GM12878 (cell line): Measurements from ENCODE around the gene SARS2. TPM values are rescaled to one million over a fixed set of nuclear protein-coding genes. Genes with fewer than 3 reads are reported as not detected.
A peak's percentile ranks its signal among the peaks of the same experiment; 100 is the strongest.

Experiments
- ASH2L ChIP-seq: fragments of 300-600, 200-600 bp; sonication (generic); IDR thresholded peaks from 2 replicates; pipeline ENCODE4 v1.6.1; 2017; ENCODE audit warnings: low read depth, mild to moderate bottlenecking, borderline replicate concordance
- BHLHE40 ChIP-seq, 2 experiments: fragments of 450-650 bp in 1 of 2; IDR thresholded peaks; 2 replicates each; pipeline ENCODE4 v1.6.1; 2011 to 2017; ENCODE audit warnings: low read depth in 2 of 2, borderline replicate concordance in 1 of 2, improper control_type of control experiment in 1 of 2, low read length in 1 of 2, mild to moderate bottlenecking in 1 of 2
- BMI1 ChIP-seq: fragments of 450-650 bp; IDR thresholded peaks from 2 replicates; pipeline ENCODE4 v1.6.1; 2016; ENCODE audit warnings: mild to moderate bottlenecking, moderate library complexity, borderline replicate concordance
- CBX5 ChIP-seq: sonication (generic); IDR thresholded peaks from 2 replicates; pipeline ENCODE4 v1.6.1; 2016; ENCODE audit warnings: low read depth, moderate library complexity, mild to moderate bottlenecking, inconsistent platforms
- ESRRA ChIP-seq: IDR thresholded peaks from 2 replicates; pipeline ENCODE4 v1.6.1; 2012; ENCODE audit warnings: mild to moderate bottlenecking, low read length, improper control_type of control experiment
- IKZF2 ChIP-seq, 2 experiments: fragments of 450-650 bp; IDR thresholded peaks; 2 replicates each; pipeline ENCODE4 v1.6.1; 2017; ENCODE audit warnings: mild to moderate bottlenecking in 2 of 2, moderate library complexity in 2 of 2
- JUNB ChIP-seq: IDR thresholded peaks from 2 replicates; pipeline ENCODE4 v1.6.1; 2016; ENCODE audit warnings: antibody characterized with exemption, mild to moderate bottlenecking
- KAT2A ChIP-seq: conservative IDR thresholded peaks from 2 replicates; pipeline ENCODE4 v1.6.1; 2011; ENCODE audit warnings: low read depth, low read length; ENCODE audit not compliant: control insufficient read depth
- NFXL1 ChIP-seq: fragments of 450-650 bp; IDR thresholded peaks from 2 replicates; pipeline ENCODE4 v1.6.1; 2017; ENCODE audit warnings: antibody characterized with exemption, mild to moderate bottlenecking, borderline replicate concordance
- POLR2AphosphoS2 ChIP-seq: IDR thresholded peaks from 2 replicates; pipeline ENCODE4 v1.6.1; 2011; ENCODE audit warnings: low read depth, mild to moderate bottlenecking, low read length, improper control_type of control experiment, moderate library complexity
- POLR2AphosphoS5 ChIP-seq: IDR thresholded peaks from 2 replicates; pipeline ENCODE4 v1.6.1; 2011; ENCODE audit warnings: mild to moderate bottlenecking, low read length, inconsistent platforms
- RAD21 ChIP-seq: IDR thresholded peaks from 2 replicates; pipeline ENCODE4 v1.6.1; 2011; ENCODE audit warnings: mild to moderate bottlenecking, low read depth, low read length, moderate library complexity; ENCODE audit not compliant: insufficient read depth
- RBBP5 ChIP-seq: fragments of 200-600 bp; sonication (generic); conservative IDR thresholded peaks from 2 replicates; pipeline ENCODE4 v1.6.1; 2016
- SMAD1 ChIP-seq: fragments of 450-650 bp; IDR thresholded peaks from 2 replicates; pipeline ENCODE4 v1.6.1; 2018; ENCODE audit warnings: mild to moderate bottlenecking, low read depth; ENCODE audit not compliant: partially characterized antibody
- SMAD5 ChIP-seq: IDR thresholded peaks from 2 replicates; pipeline ENCODE4 v1.6.1; 2016; ENCODE audit warnings: antibody characterized with exemption, low read depth
- SP1 ChIP-seq: IDR thresholded peaks from one replicate; pipeline ENCODE4 v1.6.1; 2011; ENCODE audit warnings: low read depth, low read length
- SPI1 ChIP-seq: IDR thresholded peaks from 2 replicates; pipeline ENCODE4 v1.6.1; 2011; ENCODE audit warnings: low read depth, mild to moderate bottlenecking, low read length, moderate library complexity, borderline replicate concordance; ENCODE audit not compliant: insufficient read depth
- SREBF2 ChIP-seq: IDR thresholded peaks from 2 replicates; pipeline ENCODE4 v1.6.1; 2012; ENCODE audit warnings: mild to moderate bottlenecking, low read length
- STAT3 ChIP-seq: IDR thresholded peaks from 2 replicates; pipeline ENCODE4 v1.6.1; 2011; ENCODE audit warnings: low read depth, low read length, improper control_type of control experiment
- SUPT20H ChIP-seq: IDR thresholded peaks from 2 replicates; pipeline ENCODE4 v1.6.1; 2011; ENCODE audit warnings: low read depth, mild to moderate bottlenecking, low read length, moderate library complexity, borderline replicate concordance; ENCODE audit not compliant: control insufficient read depth
- TAF1 ChIP-seq: IDR thresholded peaks from 2 replicates; pipeline ENCODE4 v1.6.1; 2011; ENCODE audit warnings: mild to moderate bottlenecking, low read depth, low read length, borderline replicate concordance
- TBL1XR1 ChIP-seq: IDR thresholded peaks from 2 replicates; pipeline ENCODE4 v1.6.1; 2012; ENCODE audit warnings: low read depth, low read length, improper control_type of control experiment
- TCF3 ChIP-seq: IDR thresholded peaks from 2 replicates; pipeline ENCODE4 v1.6.1; 2012; ENCODE audit warnings: low read depth, mild to moderate bottlenecking, low read length, borderline replicate concordance; ENCODE audit not compliant: insufficient read depth
- YY1 ChIP-seq: IDR thresholded peaks from 2 replicates; pipeline ENCODE4 v1.6.1; 2011; ENCODE audit warnings: low read depth, mild to moderate bottlenecking, low read length
- polyA plus RNA-seq, 11 experiments: library from polyadenylated mRNA; depleted of rRNA in 4 of 11; unstranded in 6 of 11; stranded (reverse) in 5 of 11; fragments of >200 nt; fragmentation: Nextera tagmentation in 4 of 11; fragmentation: Illumina TruSeq in 1 of 11; extraction: Ambion mirVana in 4 of 11; extraction: Trizol in 1 of 11; gene quantifications; 1 replicate in 1 of 11; 2 replicates in 10 of 11; pipeline versions ENCODE4 v1.2.1 to v1.2.3, GENCODE V29; 2011 to 2016; ENCODE audit warnings: inconsistent platforms in 2 of 11, missing spikeins in 2 of 11, low read depth in 1 of 11
- total RNA-seq, 4 experiments: library from RNA; depleted of rRNA in 3 of 4; stranded (reverse); fragments of >200 nt in 3 of 4; fragmentation: Illumina TruSeq in 1 of 4; extraction: Trizol in 1 of 4; gene quantifications; 2 replicates each; pipeline versions ENCODE4 v1.2.1 to v1.2.3, GENCODE V29; 2013 to 2021
- TF ChIP-seq, protein P1 (sequence below): fragments of 450-650 bp; IDR thresholded peaks from 2 replicates; pipeline ENCODE4 v1.6.1; 2016; ENCODE audit warnings: mild to moderate bottlenecking
- TF ChIP-seq, protein P2 (sequence below): IDR thresholded peaks from 2 replicates; pipeline ENCODE4 v1.6.1; 2011; ENCODE audit warnings: low read depth, mild to moderate bottlenecking, low read length, moderate library complexity, borderline replicate concordance; ENCODE audit errors: extremely low read depth
- TF ChIP-seq, protein P3 (sequence below): IDR thresholded peaks from 2 replicates; pipeline ENCODE4 v1.6.1; 2011; ENCODE audit warnings: borderline replicate concordance, low read depth, mild to moderate bottlenecking, moderate library complexity, mixed read lengths, low read length; ENCODE audit not compliant: insufficient read depth; ENCODE audit errors: extremely low read length
- TF ChIP-seq, protein P4 (sequence below), 3 experiments: IDR thresholded peaks in 2 of 3; conservative IDR thresholded peaks in 1 of 3; 2 replicates each; pipeline ENCODE4 v1.5.1; 2011; ENCODE audit warnings: low read depth in 3 of 3, low read length in 3 of 3, mild to moderate bottlenecking in 3 of 3, control low read depth in 2 of 3, moderate library complexity in 2 of 3, inconsistent platforms in 1 of 3, mixed read lengths in 1 of 3; ENCODE audit not compliant: control insufficient read depth in 2 of 3, insufficient read depth in 1 of 3; ENCODE audit errors: extremely low read depth in 1 of 3

Gene SARS2
- total and polyA plus RNA-seq, 10 of the 15 experiments (the other 5 are each of a cell fraction or from before 2014, with no cell fraction given): 2.6 to 50.3 (median 27.5) TPM

DNA sequence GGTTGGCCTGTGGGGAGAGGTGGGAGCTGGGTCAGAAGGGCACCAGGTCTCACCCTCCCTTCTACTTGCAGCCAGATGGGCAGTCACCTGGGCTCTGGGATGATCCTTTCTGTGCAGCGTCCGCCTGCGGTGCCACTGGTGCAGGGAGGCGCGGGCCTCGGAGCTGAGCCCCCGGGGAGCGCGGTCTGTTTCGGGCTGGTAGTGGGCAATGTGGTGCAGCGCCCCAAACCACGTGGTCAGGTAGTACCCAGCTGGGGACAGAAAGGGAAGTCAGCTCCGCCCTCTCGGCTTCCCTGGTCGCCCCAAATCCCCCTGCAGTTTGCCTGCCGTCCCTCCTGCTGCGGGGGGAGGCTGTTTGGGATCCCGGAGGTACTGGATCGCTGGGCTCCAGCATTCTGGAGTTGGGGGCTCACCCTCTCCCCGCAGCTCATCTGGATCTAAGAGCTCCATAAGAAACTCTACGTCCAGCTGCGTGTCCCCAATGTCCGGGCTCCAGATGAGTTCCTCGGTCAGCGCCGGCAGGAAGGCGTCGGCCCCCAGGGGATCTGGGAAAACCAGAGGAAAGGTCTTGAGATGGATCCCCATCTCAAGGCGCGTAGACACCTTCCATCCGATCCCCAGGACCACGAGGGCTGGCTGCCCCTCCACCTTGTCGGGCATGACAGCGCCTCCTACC lies 61.3 kb downstream of the SARS2 start (continued):
- TF ChIP-seq NFXL1: no peak
- no peak for TF ChIP-seq SUPT20H
- TF ChIP-seq, protein P1, sequence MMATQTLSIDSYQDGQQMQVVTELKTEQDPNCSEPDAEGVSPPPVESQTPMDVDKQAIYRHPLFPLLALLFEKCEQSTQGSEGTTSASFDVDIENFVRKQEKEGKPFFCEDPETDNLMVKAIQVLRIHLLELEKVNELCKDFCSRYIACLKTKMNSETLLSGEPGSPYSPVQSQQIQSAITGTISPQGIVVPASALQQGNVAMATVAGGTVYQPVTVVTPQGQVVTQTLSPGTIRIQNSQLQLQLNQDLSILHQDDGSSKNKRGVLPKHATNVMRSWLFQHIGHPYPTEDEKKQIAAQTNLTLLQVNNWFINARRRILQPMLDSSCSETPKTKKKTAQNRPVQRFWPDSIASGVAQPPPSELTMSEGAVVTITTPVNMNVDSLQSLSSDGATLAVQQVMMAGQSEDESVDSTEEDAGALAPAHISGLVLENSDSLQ: no peak
- no peak for TF ChIP-seq STAT3
- no peak for TF ChIP-seq SP1
- TF ChIP-seq RBBP5: no peak
- TF ChIP-seq, protein P2, sequence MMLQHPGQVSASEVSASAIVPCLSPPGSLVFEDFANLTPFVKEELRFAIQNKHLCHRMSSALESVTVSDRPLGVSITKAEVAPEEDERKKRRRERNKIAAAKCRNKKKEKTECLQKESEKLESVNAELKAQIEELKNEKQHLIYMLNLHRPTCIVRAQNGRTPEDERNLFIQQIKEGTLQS: no peak
- no peak for TF ChIP-seq POLR2AphosphoS2
- TF ChIP-seq CBX5: no peak
- no peak for TF ChIP-seq ESRRA
- no peak for TF ChIP-seq SMAD5
- no peak for TF ChIP-seq YY1
- peak in 1 of 2 experiments; percentile 31; a peak in 1 of 4 replicates for TF ChIP-seq IKZF2 (IDR thresholded peaks at IDR 0.05)
- no peak for TF ChIP-seq SMAD1
- TF ChIP-seq TCF3: no peak
- TF ChIP-seq ASH2L: no peak
- peak; percentile 25; the same call in 1 of the 2 replicates for TF ChIP-seq SPI1
- TF ChIP-seq JUNB: no peak
- no peak for TF ChIP-seq RAD21
- no peak for TF ChIP-seq SREBF2
- TF ChIP-seq, protein P3, sequence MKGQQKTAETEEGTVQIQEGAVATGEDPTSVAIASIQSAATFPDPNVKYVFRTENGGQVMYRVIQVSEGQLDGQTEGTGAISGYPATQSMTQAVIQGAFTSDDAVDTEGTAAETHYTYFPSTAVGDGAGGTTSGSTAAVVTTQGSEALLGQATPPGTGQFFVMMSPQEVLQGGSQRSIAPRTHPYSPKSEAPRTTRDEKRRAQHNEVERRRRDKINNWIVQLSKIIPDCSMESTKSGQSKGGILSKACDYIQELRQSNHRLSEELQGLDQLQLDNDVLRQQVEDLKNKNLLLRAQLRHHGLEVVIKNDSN: peak; percentile 58
- TF ChIP-seq BMI1: no peak
- 0 out of 4 replicates have a peak, but pooled peaks of 1 of the 2 experiments have one; percentile 31 for TF ChIP-seq BHLHE40 (IDR thresholded peaks at IDR 0.05; ENCODE audit: borderline replicate concordance in 1 of 2, low read depth in 2 of 2, low read length in 1 of 2)
- TF ChIP-seq POLR2AphosphoS5: no peak
- TF ChIP-seq KAT2A: no peak
- TF ChIP-seq TAF1: no peak
- no peak for TF ChIP-seq TBL1XR1
- TF ChIP-seq, protein P4, sequence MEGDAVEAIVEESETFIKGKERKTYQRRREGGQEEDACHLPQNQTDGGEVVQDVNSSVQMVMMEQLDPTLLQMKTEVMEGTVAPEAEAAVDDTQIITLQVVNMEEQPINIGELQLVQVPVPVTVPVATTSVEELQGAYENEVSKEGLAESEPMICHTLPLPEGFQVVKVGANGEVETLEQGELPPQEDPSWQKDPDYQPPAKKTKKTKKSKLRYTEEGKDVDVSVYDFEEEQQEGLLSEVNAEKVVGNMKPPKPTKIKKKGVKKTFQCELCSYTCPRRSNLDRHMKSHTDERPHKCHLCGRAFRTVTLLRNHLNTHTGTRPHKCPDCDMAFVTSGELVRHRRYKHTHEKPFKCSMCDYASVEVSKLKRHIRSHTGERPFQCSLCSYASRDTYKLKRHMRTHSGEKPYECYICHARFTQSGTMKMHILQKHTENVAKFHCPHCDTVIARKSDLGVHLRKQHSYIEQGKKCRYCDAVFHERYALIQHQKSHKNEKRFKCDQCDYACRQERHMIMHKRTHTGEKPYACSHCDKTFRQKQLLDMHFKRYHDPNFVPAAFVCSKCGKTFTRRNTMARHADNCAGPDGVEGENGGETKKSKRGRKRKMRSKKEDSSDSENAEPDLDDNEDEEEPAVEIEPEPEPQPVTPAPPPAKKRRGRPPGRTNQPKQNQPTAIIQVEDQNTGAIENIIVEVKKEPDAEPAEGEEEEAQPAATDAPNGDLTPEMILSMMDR (IDR thresholded peaks at IDR 0.05 in 2 of 3, conservative IDR thresholded peaks at IDR 0.05 in 1 of 3; ENCODE audit: control insufficient read depth in 2 of 3, extremely low read depth in 1 of 3, insufficient read depth in 1 of 3, low read depth in 3 of 3, low read length in 3 of 3): no peak
